ENCODE data around the gene ZNRF1.
"Not testable (repeated sequence)": the region's sequence is repeated elsewhere in the genome, so short reads cannot be mapped to it uniquely, and the experiment has no call there.

The ZNRF1 gene

DNA sequence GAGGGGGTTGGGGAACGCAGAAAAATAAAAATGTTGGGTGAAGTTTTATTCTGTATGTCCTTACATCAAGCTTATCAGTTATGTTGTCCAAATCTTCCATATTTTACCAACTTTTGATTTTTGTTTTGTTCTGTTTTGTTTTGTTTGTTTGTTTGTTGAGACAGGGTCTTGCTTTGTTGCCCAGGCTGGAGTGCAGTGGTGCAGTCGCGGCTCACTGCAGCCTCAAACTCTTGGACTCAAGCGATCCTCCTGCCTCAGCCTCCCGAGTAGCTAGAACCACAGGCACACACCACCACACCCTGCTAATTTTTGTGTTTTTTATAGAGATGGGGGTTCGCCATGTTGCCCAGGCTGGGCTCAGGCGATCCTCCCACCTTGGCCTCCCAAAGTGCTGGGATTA, 20.8 kb downstream of the ZNRF1 start:
- no peak overlapping the region for H3K4me3 ChIP-seq (ENCODE audit: low read depth, low read length)
- TF ChIP-seq, protein P1, sequence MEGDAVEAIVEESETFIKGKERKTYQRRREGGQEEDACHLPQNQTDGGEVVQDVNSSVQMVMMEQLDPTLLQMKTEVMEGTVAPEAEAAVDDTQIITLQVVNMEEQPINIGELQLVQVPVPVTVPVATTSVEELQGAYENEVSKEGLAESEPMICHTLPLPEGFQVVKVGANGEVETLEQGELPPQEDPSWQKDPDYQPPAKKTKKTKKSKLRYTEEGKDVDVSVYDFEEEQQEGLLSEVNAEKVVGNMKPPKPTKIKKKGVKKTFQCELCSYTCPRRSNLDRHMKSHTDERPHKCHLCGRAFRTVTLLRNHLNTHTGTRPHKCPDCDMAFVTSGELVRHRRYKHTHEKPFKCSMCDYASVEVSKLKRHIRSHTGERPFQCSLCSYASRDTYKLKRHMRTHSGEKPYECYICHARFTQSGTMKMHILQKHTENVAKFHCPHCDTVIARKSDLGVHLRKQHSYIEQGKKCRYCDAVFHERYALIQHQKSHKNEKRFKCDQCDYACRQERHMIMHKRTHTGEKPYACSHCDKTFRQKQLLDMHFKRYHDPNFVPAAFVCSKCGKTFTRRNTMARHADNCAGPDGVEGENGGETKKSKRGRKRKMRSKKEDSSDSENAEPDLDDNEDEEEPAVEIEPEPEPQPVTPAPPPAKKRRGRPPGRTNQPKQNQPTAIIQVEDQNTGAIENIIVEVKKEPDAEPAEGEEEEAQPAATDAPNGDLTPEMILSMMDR (IDR thresholded peaks at IDR 0.05; ENCODE audit: control insufficient read depth, extremely low read depth, insufficient read depth), result no peak
- DNase-seq (ENCODE audit: low read depth), result no peak

- TF ChIP-seq, protein P1 (IDR thresholded peaks at IDR 0.05; ENCODE audit: control insufficient read depth, extremely low read depth, insufficient read depth), result no peak
- no peak for DNase-seq (ENCODE audit: low read depth)
- H3K4me3 ChIP-seq (ENCODE audit: low read depth, low read length), result no peak overlapping the region
Observed at GRCh38 chr16:75021410-75021809, 22.6 kb downstream of the ZNRF1 start.

DNA sequence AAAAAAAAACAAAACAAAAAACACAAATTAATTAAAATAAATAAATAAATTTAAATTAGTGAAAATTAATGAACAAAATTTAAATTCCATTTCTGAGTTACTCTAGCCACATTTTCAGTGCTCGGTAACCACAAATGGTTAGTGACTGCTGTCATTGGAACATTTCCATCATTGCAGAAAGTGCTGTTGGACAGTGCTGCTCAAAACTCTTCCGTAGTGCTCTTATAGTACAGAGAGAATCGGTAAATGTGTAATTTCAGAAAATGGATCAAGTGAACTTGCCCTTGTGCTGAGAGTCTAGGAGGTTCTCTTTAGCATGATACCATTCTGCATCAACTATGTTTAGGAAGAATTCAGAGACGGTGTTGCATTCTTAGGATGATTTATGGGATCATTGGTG, 23.7 kb downstream of the ZNRF1 start:
- DNase-seq (ENCODE audit: low read depth), result no peak
- H3K4me3 ChIP-seq (ENCODE audit: low read depth, low read length), result no peak overlapping the region
- TF ChIP-seq, protein P1 (IDR thresholded peaks at IDR 0.05; ENCODE audit: control insufficient read depth, extremely low read depth, insufficient read depth), result no peak

GRCh38 chr16:75023009-75023408, 24.2 kb downstream of the ZNRF1 start:
- no peak for DNase-seq (ENCODE audit: low read depth)
- TF ChIP-seq, protein P1 (IDR thresholded peaks at IDR 0.05; ENCODE audit: control insufficient read depth, extremely low read depth, insufficient read depth), result no peak
- H3K4me3 ChIP-seq (ENCODE audit: low read depth, low read length), result no peak overlapping the region

DNA sequence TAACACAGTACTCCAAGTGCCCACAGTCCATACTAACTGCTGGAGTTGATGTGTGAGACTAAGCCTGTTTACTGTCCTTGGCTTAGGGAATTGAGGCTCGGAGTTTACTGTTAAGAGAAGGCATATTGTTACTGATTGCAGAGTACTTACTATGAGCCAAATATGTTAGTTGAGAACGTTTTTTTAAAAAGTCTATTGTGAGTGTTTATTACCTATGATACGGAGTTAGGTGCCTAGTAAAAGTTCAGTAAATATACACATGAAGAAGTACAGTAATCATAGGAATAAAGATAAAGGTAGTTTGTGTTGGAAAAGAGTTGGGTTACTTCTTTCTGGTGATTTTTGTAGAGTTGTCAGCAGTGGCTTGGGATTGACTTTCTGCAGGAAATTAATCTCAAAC, 25.4 kb downstream of the ZNRF1 start:
- no peak for DNase-seq (ENCODE audit: low read depth)
- TF ChIP-seq, protein P1 (IDR thresholded peaks at IDR 0.05; ENCODE audit: control insufficient read depth, extremely low read depth, insufficient read depth), result no peak
- no peak overlapping the region for H3K4me3 ChIP-seq (ENCODE audit: low read depth, low read length)

- TF ChIP-seq, protein P1 (IDR thresholded peaks at IDR 0.05; ENCODE audit: control insufficient read depth, extremely low read depth, insufficient read depth), result no peak
- no peak for DNase-seq (ENCODE audit: low read depth)
- no peak overlapping the region for H3K4me3 ChIP-seq (ENCODE audit: low read depth, low read length)
Observed at GRCh38 chr16:75024594-75024993, 25.8 kb downstream of the ZNRF1 start.

GRCh38 chr16:75025761-75026160, 26.9 kb downstream of the ZNRF1 start:
- H3K4me3 ChIP-seq (ENCODE audit: low read depth, low read length), result no peak overlapping the region
- TF ChIP-seq, protein P1 (IDR thresholded peaks at IDR 0.05; ENCODE audit: control insufficient read depth, extremely low read depth, insufficient read depth), result no peak
- no peak for DNase-seq (ENCODE audit: low read depth)

GRCh38 chr16:75026239-75026891, 27.5 kb downstream of the ZNRF1 start:
- H3K4me3 ChIP-seq (ENCODE audit: low read depth, low read length); DNase-seq (ENCODE audit: low read depth): not testable (repeated sequence)

All from LNCaP clone FGC (cell line).